Stomach smooth muscle (tissue), 2 donors: ENCODE data around the gene LBR.
A peak's percentile ranks its signal among the peaks of the same experiment; 100 is the strongest.

Source experiments
- H3K27ac ChIP-seq: one replicate; pipeline ENCODE4 v1.7.0; 2013; ENCODE audit warnings: mild to moderate bottlenecking, low read length, inconsistent platforms
- H3K27me3 ChIP-seq, 2 donors: one replicate each; pipeline ENCODE4 v1.7.0; 2013; ENCODE audit warnings: low read length in 2 of 2; ENCODE audit not compliant: insufficient read depth in 2 of 2, control insufficient read depth in 1 of 2
- H3K36me3 ChIP-seq, 2 donors: one replicate each; pipeline ENCODE4 v1.7.0; 2013; ENCODE audit warnings: low read length in 2 of 2; ENCODE audit not compliant: control insufficient read depth in 2 of 2, insufficient read depth in 2 of 2
- H3K4me1 ChIP-seq: one replicate; pipeline ENCODE4 v1.7.0; 2013; ENCODE audit warnings: low read length; ENCODE audit not compliant: control insufficient read depth, insufficient read depth
- H3K4me3 ChIP-seq, 2 donors: one replicate each; pipeline ENCODE4 v1.7.0; 2013; ENCODE audit warnings: low read length in 2 of 2
- H3K9ac ChIP-seq, 2 donors: one replicate each; pipeline ENCODE4 v1.7.0; 2013; ENCODE audit warnings: low read length in 2 of 2, mild to moderate bottlenecking in 1 of 2
- H3K9me3 ChIP-seq, 2 donors: one replicate each; pipeline ENCODE4 v1.7.0; 2013; ENCODE audit warnings: low read length in 2 of 2; ENCODE audit not compliant: control insufficient read depth in 2 of 2
- donor health status: healthy.
- donor health status: Pancreatic carcinoma.

Gene LBR

GRCh38 chr1:225441314-225442122 is 13.7 kb upstream of the LBR start:
- Histone ChIP-seq H3K36me3 (no peaks in the 10 kb centered on the region), H3K4me3 (no peak overlapping the region), H3K27me3 (no peaks in the 10 kb centered on the region), H3K27ac (peak overlapping the region; percentile 73), H3K4me1 (peaks cover 55% of the 10 kb centered on the region), H3K9ac (no peak overlapping the region), H3K9me3 (no peaks in the 10 kb centered on the region)

GRCh38 chr1:225440380-225441221 is 12.8 kb upstream of the LBR start:
- H3K4me1 ChIP-seq, result peaks cover 47% of the 10 kb centered on the region
- peak overlapping the region; percentile 73 for H3K27ac ChIP-seq
- H3K27me3 ChIP-seq, result no peaks in the 10 kb centered on the region
- H3K4me3 ChIP-seq, result no peak overlapping the region
- H3K9ac ChIP-seq, result no peak overlapping the region
- H3K36me3 ChIP-seq, result no peaks in the 10 kb centered on the region
- no peaks in the 10 kb centered on the region for H3K9me3 ChIP-seq

- Histone ChIP-seq H3K9ac (peak overlapping the region in 1 of 2 donors; percentile 44), H3K27me3 (no peaks in the 10 kb centered on the region), H3K4me1 (peaks cover 24% of the 10 kb centered on the region), H3K9me3 (no peaks in the 10 kb centered on the region), H3K27ac (peak overlapping the region; percentile 37), H3K4me3 (no peak overlapping the region), H3K36me3 (no peaks in the 10 kb centered on the region)
Measured at GRCh38 chr1:225437710-225438437, 10.0 kb upstream of the LBR start.

- Histone ChIP-seq H3K27me3 (no peaks in the 10 kb centered on the region), H3K27ac (peak overlapping the region; percentile 24), H3K9ac (no peak overlapping the region), H3K4me3 (no peak overlapping the region), H3K36me3 (no peaks in the 10 kb centered on the region), H3K9me3 (no peaks in the 10 kb centered on the region), H3K4me1 (peaks cover 14% of the 10 kb centered on the region)
Measured at GRCh38 chr1:225435957-225436392, 8.1 kb upstream of the LBR start.

- Histone ChIP-seq H3K27me3 (no peaks in the 10 kb centered on the region), H3K27ac (peak overlapping the region; percentile 24), H3K4me1 (peaks cover 14% of the 10 kb centered on the region), H3K4me3 (no peak overlapping the region), H3K36me3 (no peaks in the 10 kb centered on the region), H3K9ac (no peak overlapping the region), H3K9me3 (no peaks in the 10 kb centered on the region)
Measured at GRCh38 chr1:225435487-225435886, 7.6 kb upstream of the LBR start.

- no peak overlapping the region for H3K27ac ChIP-seq
- H3K9me3 ChIP-seq, result no peaks in the 10 kb centered on the region
- no peaks in the 10 kb centered on the region for H3K27me3 ChIP-seq
- H3K9ac ChIP-seq, result no peak overlapping the region
- H3K4me1 ChIP-seq, result peaks cover 14% of the 10 kb centered on the region
- H3K4me3 ChIP-seq, result no peak overlapping the region
- no peaks in the 10 kb centered on the region for H3K36me3 ChIP-seq
Measured at GRCh38 chr1:225435076-225435475, 7.2 kb upstream of the LBR start.

- Histone ChIP-seq H3K27ac (no peak overlapping the region), H3K27me3 (no peaks in the 10 kb centered on the region), H3K4me1 (peaks cover 14% of the 10 kb centered on the region), H3K4me3 (no peak overlapping the region), H3K36me3 (no peaks in the 10 kb centered on the region), H3K9me3 (no peaks in the 10 kb centered on the region), H3K9ac (no peak overlapping the region)
Measured at GRCh38 chr1:225434046-225434445, 6.2 kb upstream of the LBR start.

- H3K27me3 ChIP-seq, result no peaks in the 10 kb centered on the region
- no peak overlapping the region for H3K27ac ChIP-seq
- peaks cover 8% of the 10 kb centered on the region for H3K4me1 ChIP-seq
Measured at GRCh38 chr1:225431081-225431863, 3.4 kb upstream of the LBR start.

GRCh38 chr1:225430301-225430700 is 2.5 kb upstream of the LBR start:
- peaks cover 0 to 2% of the 10 kb centered on the region in 2 donors for H3K36me3 ChIP-seq
- H3K4me1 ChIP-seq, result peaks cover 10% of the 10 kb centered on the region
- H3K4me3 ChIP-seq, result no peak overlapping the region
- H3K27ac ChIP-seq, result no peak overlapping the region
- no peaks in the 10 kb centered on the region for H3K9me3 ChIP-seq
- H3K9ac ChIP-seq, result no peak overlapping the region
- no peaks in the 10 kb centered on the region for H3K27me3 ChIP-seq

More at GRCh38 chr1:225431081-225431863, 3.4 kb upstream of the LBR start:
- H3K9ac ChIP-seq, result no peak overlapping the region
- H3K4me3 ChIP-seq, result no peak overlapping the region
- H3K36me3 ChIP-seq, result peaks cover 0 to under 1% of the 10 kb centered on the region in 2 donors
- no peaks in the 10 kb centered on the region for H3K9me3 ChIP-seq
